GM21825 (cell line): ENCODE measurements around the gene HIPK2.

Experiments
- ATAC-seq: cut with Tn5 transposase; IDR thresholded peaks from one replicate; pipeline ENCODE4 v1.9.1; 2021; ENCODE audit warnings: mild to moderate bottlenecking, moderate library complexity; ENCODE audit not compliant: unreplicated experiment

The HIPK2 gene

GRCh38 chr7:139699640-139700504 lies 77.9 kb downstream of the HIPK2 start:
- ATAC-seq, result no peak

DNA sequence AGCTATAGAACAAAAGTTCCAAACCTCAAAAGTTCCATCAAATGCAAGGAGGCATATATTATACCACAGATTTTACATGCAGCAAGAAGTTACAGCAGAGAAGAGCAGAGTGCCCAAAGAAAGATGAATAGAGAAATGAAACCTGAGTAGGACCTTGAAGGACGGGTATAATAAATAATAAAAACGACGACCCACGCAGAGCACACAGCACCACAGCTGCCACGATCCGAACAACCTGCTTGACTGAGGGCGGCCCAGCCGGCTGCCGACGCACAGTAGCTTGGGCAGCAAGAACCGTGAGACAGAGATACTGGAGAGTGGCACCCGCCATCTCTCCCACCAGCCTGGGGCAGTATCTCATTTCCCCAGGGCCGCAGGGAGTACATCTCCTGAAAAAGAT lies 79.0 kb downstream of the HIPK2 start:
- no peak for ATAC-seq

DNA sequence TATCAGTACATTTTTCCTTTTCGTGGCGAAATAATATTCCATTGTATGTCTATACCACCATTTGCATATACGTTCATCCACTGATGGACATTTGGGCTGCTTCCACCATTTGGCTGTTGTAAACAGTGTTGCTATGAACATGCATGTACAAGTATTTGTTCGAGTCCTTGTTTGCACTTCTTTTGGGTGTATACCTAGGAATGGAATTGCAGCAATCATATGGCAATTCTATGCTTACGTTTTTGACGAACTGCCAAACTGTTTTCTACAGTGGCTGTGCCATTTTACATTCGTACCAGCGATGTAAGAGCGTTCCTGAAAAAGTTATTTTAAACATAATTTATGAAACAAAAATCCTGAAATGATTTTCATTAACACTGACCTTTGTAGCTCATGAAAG lies 79.5 kb downstream of the HIPK2 start:
- no peak for ATAC-seq

DNA sequence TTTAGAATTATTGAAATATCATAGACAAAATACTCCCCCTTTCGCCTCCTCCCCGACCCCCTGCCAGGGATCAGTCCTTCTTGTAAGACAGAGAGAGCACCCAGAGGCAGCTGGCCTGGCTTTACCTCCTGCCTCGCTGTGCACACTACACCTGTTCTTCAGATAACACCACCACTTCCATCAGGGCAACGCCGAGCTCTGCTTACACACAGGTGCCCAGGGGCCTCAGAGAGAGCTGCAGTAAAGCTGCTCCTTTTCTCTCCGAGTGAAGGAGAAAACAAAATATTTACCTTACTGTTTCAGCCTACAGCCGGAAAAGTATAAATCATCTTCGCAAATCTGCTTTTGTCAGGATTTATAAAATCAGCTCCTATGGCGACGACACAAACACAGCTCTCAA lies 80.7 kb downstream of the HIPK2 start:
- ATAC-seq, result no peak

- ATAC-seq, result peak; percentile 66
Observed at GRCh38 chr7:139696552-139696951, 81.2 kb downstream of the HIPK2 start.

DNA sequence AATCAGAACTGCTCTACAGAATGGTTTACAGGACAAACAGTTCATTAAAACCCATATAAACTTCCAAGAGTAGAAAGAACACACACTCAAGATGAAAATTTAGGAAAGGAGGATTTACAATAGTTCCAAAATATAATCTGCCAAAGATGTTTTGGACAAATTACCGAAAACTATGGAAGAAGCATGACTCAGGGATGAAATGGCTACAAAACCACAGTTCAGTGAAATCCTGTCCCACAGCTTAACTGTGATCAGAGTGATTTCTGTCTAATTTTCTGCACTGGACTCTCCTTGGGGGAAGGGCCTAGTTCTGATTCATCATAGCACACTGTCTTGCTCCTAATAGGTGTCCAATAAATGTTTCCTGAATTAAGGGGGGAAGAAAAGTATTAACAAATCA lies 82.2 kb downstream of the HIPK2 start:
- no peak for ATAC-seq

- no peak for ATAC-seq
Observed at GRCh38 chr7:139695051-139695450, 82.7 kb downstream of the HIPK2 start.

GRCh38 chr7:139694389-139694676 lies 83.5 kb downstream of the HIPK2 start:
- no peak for ATAC-seq

GRCh38 chr7:139693651-139694388 lies 84.0 kb downstream of the HIPK2 start:
- no peak for ATAC-seq

- no peak for ATAC-seq
Observed at GRCh38 chr7:139692723-139693122, 85.1 kb downstream of the HIPK2 start.

DNA sequence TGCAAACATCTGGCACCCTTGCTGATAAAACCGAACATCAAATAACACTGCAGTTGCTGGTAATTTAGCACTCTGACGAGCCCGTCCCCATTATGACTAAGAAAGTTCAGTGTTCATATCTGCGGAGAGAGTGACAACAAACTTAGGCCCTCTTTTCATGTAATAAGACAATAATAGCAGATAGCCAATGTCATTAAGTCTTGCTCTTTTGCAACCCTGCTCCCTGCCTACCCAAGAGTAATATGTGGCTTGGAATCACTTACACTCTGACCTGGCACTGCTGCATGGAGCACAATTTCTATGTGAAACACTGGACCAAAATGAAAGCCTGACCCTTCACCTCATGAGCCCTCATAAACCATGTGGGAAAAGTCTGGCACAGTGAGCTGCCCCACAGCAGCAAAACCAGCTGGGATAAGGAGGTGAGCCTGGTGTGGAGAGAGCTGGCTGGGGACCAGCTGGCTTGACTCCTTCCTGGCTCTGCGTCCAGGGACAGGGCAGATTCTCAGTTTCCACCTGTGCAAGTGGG lies 86.5 kb downstream of the HIPK2 start:
- no peak for ATAC-seq

DNA sequence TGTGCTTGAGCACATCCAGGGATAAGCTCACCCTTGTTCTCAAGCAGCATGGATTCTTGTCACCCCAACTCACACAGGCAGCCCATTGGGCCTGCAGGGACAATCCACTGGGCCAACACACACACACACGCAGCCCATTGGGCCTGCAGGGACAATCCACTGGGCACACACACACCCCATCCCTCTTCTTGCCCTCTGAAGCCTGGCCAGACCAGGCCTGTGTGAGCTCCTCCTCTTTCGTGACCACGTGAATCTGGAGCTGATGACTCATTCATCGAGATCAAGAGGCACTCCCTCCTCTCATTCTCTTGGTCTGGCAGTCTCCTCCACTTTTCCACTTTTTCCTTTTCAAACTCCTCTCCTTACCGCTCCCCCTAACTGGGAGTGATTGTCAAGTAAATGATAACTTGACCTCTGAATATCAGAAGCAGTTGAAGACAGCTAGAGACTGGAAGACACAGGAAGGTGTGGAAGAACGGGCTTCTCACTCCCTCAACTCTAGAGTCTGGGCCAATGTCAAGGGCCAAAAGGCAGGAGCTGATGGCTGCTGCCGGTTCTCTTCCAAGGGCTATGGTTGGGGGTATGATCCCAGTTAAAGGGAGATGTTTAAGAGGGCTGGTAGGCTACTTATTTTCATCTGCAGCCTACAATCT lies 89.7 kb downstream of the HIPK2 start:
- no peak for ATAC-seq

DNA sequence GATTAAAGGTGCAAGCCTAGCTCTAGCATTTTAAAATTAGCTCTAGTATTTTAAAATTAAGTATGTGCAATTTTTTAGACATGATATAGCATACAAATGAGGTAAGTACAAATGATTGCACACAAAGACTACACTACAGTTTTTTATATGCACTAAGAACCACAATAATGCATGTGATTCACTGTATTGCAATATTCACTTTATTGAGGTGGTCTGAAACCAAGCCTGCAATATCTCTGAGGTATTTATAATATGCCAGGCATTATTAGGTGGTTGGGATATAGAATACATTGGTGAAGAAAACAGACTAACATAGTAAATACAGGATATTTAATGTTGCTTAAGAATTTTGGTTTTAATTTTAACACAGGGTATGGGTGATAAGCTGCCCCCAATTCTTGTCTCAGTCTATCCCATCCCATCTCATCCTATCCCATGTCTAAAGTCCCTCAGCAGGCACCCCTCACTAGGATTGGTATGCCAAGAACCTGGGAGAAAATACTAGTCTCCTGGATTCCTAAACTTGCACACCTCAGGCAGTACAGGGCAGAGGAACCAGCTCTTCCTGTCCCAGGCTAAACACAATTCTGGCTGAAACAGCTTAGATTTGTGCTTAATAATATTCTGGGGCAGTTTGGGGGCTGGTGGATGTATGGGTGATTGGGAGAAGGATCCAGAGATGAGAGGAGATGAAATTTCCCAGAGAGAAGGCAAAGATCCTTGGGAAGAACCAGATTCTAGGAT lies 90.4 kb downstream of the HIPK2 start:
- no peak for ATAC-seq

DNA sequence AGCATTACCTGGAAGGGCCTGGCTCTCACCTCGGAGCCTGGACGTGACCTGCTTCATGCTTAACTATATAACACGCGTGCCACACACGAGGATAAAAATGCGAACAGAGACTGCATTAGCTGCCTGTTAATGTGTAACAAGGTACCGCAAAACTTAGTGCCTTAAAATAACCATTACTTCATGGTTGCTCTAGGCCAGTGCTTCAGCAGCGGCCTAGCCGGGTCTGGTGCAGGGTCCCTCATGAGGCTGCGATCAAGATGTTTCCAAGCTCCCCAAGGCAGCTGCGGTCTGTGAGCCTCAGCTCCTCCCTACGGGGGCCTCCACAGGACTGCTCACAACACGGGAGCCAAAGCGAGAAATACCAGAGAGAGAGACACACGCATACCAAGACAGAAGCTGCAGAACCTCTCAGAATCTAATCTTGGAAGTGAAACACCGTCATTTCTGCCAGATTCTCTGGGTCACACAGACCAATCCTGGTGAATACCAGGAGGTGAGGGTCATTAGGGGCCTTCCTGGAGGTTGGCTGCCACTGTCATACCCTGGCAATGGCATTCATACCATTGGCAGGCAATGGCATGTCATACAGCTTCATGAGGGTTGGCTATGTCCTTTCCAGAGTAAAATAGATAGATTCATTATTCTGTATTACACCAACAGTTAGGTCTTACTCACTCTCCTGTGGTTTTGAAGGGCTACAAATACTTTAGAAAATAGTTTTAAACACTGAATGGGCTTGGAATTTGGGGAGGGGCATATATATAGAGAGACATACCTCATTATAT lies 94.5 kb downstream of the HIPK2 start:
- ATAC-seq, result no peak

DNA sequence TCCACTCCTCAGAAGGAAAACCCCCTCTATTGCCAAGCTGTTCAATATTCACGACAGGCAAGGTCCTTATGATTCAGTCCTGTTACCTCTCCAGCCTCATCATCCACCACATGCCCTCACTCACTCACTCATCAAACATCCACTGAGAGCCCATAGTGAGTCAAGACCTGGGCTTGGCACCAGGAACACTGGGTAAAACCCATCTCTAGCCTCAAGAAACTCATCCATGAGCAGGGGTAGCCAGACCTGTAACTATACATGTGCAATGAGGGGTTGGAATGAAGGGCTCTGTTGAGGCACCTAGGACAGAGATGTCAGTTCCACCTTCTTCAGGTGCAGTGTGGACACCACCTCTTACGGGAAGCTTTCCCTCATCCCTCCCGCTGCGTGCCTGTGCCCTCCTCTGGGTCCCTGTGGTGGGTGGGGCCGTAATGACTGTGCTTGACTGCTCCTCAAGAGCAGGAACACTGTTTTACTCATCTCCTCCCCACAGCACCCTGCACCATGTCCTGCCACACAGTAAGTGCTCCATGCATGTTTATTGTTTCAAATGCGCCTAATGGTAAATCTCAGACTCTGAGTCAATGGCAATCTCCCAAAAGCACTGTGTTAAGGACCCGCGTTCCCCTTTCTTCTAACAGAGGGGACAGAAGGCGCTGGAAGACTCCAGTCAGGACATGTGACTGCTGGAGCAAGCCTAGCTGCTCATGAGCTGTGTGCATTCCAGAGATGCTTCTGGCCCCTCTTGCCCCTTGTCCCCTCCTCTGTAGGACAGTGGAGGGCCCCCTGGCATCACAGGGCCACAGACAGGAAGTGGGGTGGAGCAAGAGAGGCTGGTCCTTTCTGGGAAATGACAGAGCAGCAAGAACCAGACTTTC lies 95.4 kb downstream of the HIPK2 start:
- peak; percentile 38 for ATAC-seq

DNA sequence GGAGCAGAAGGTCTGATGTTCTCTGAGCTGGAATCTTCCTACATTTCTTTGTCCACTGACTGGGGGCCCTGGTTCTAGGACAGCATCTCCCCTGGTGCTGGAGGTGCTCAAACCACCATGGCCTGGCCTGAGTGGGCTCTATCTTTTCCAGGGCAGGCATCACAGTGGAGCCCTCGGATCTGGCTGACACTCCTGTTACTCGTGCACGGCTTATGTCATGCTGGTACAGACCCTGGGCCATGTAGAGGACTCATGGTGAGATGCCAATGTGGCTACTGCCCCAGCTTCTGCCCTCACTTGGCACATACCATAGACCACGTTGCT lies 96.0 kb downstream of the HIPK2 start:
- ATAC-seq, result no peak

- ATAC-seq, result no peak
Observed at GRCh38 chr7:139681463-139681755, 96.4 kb downstream of the HIPK2 start.

DNA sequence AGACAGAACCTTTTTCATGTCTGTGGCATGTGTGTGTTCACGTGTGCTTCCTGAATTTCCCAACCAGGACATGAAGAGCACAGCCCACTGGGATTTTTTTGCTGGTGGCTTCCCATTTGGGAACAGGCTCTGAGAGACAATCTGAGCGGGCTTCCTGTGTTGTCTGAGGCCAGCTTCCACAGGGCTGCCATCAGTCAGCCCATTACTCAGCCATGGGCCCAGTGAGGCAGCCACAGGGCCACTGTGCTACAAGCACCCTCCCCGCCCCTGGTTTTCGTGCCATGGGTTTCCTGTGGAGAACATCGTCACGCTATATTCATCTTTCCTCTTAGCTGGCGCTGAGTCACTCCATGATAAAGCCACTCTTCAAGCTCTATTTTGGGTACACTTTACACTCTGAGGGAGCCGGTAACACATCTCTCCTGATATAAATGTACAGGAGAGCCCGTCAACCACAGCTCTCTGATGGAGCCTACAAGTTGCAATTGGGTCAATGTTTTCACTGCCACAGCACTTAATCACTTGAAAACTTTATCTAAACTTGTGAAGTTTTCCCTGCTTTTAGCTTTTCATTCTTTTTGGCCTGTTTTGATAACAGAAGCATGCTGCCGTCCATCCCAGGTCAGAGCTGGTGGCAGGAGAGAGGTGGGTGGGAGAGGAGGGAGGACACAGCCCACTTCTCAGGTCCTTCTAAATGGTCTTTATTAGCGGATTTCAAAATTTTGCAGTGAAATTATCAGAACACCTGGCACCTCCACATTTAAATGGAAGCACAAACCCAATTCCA lies 96.9 kb downstream of the HIPK2 start:
- peak; percentile 56 for ATAC-seq
